PC-3 (cell line): ENCODE results near the gene RAI14. TPM values are rescaled to one million over a fixed set of nuclear protein-coding genes. Genes with fewer than 3 reads are reported as not detected.

Experiments used
- ATAC-seq: fragments of 200-7000 bp; cut with Tn5 transposase; 2 replicates; pipeline ENCODE4 v1.9.1; 2020; ENCODE audit warnings: mild to moderate bottlenecking, moderate library complexity
- BruUV-seq: library from RNA; stranded (reverse); fragments of 400-500 nt; replicated peaks from 2 replicates; lab custom pipeline; 2021; lab: Mats Ljungman, UMichigan
- CTCF ChIA-PET: fragments of 300-600 bp; sonication (Branson Sonifier 250); formaldehyde crosslinking; loops from one replicate; lab custom pipeline; 2022; ENCODE audit warnings: antibody characterized with exemption; lab: Charles Lee
- POLR2A ChIA-PET: fragments of 300-600 bp; sonication (Branson Sonifier 250); formaldehyde crosslinking; loops from one replicate; lab custom pipeline; 2022; ENCODE audit warnings: antibody characterized with exemption; ENCODE audit not compliant: unreplicated experiment; lab: Charles Lee
- DNase-seq: peaks from one replicate; pipeline ENCODE4 v3.0.0-alpha.2; 2015
- H2AFZ ChIP-seq: fragments of 300-600 bp; sonication (generic); 2 replicates; pipeline ENCODE4 v1.6.0; 2016; ENCODE audit warnings: antibody characterized with exemption, low read length
- H3F3A ChIP-seq: fragments of 300-600 bp; sonication (generic); one replicate; pipeline ENCODE4 v1.6.0; 2017; ENCODE audit warnings: antibody characterized with exemption, low read length, control low read depth, mild to moderate bottlenecking; ENCODE audit not compliant: unreplicated experiment
- H3K27ac ChIP-seq: fragments of 300-600 bp; sonication (generic); 2 replicates; pipeline ENCODE4 v1.5.1; 2016; ENCODE audit warnings: mild to moderate bottlenecking, low read length
- H3K27me3 ChIP-seq: fragments of 300-600 bp; sonication (generic); 2 replicates; pipeline ENCODE4 v1.6.1; 2016; ENCODE audit warnings: low read length, mixed read lengths
- H3K36me3 ChIP-seq: fragments of 300-600 bp; sonication (generic); 2 replicates; pipeline ENCODE4 v1.6.1; 2016; ENCODE audit warnings: low read depth, mixed run types, low read length, mixed read lengths
- H3K4me1 ChIP-seq: fragments of 300-600 bp; sonication (generic); 2 replicates; pipeline ENCODE4 v1.5.1; 2016; ENCODE audit warnings: low read length; ENCODE audit not compliant: insufficient read depth
- H3K4me2 ChIP-seq: fragments of 300-600 bp; sonication (generic); 2 replicates; pipeline ENCODE4 v1.6.0; 2016; ENCODE audit warnings: low read length
- H3K4me3 ChIP-seq: fragments of 300-600 bp; sonication (generic); 2 replicates; pipeline ENCODE4 v1.5.1; 2016; ENCODE audit warnings: mild to moderate bottlenecking, low read length, mixed read lengths
- H3K79me2 ChIP-seq: fragments of 300-600 bp; sonication (generic); 2 replicates; pipeline ENCODE4 v1.6.1; 2017; ENCODE audit warnings: low read length, mixed read lengths
- H3K9ac ChIP-seq: fragments of 300-600 bp; sonication (generic); 2 replicates; pipeline ENCODE4 v1.6.0; 2016; ENCODE audit warnings: mild to moderate bottlenecking, low read length
- H3K9me2 ChIP-seq: fragments of 300-600 bp; sonication (generic); replicated peaks from 2 replicates; pipeline ENCODE4 v1.6.1; 2016; ENCODE audit warnings: mixed run types, low read length, mixed read lengths
- H3K9me3 ChIP-seq: fragments of 300-600 bp; sonication (generic); 2 replicates; pipeline ENCODE4 v1.6.1; 2016; ENCODE audit warnings: low read length, mixed read lengths
- H4K20me1 ChIP-seq: fragments of 300-600 bp; sonication (generic); 2 replicates; pipeline ENCODE4 v1.6.1; 2016; ENCODE audit warnings: low read length, mixed read lengths
- EZH2 ChIP-seq: fragments of 300-600 bp; sonication (generic); IDR thresholded peaks from one replicate; pipeline ENCODE4 v1.6.1; 2017; ENCODE audit warnings: antibody characterized with exemption, mild to moderate bottlenecking, low read length; ENCODE audit not compliant: unreplicated experiment
- EZH2phosphoT487 ChIP-seq: fragments of 300-600 bp; sonication (generic); IDR thresholded peaks from 2 replicates; pipeline ENCODE4 v1.6.1; 2018; ENCODE audit warnings: mild to moderate bottlenecking, antibody characterized with exemption, low read length, borderline replicate concordance
- intact Hi-C: fragments of 100-400 bp; cut with micrococcal nuclease; formaldehyde crosslinking; loops from 2 replicates; pipeline ENCODE4 v1.9.0; 2023
- total RNA-seq: library from RNA; depleted of rRNA; stranded (reverse); fragments of >200 nt; gene quantifications from 2 replicates; pipeline ENCODE4 v1.2.3, GENCODE V29; 2014
- TF ChIP-seq, protein P1 (sequence below): fragments of 300-600 bp; sonication (generic); conservative IDR thresholded peaks from 2 replicates; pipeline ENCODE4 v1.5.1; 2017; ENCODE audit warnings: antibody characterized with exemption, low read depth, mild to moderate bottlenecking, low read length

Gene RAI14
- total RNA-seq, 1 experiment from 2014 or later = 73.5 TPM

DNA sequence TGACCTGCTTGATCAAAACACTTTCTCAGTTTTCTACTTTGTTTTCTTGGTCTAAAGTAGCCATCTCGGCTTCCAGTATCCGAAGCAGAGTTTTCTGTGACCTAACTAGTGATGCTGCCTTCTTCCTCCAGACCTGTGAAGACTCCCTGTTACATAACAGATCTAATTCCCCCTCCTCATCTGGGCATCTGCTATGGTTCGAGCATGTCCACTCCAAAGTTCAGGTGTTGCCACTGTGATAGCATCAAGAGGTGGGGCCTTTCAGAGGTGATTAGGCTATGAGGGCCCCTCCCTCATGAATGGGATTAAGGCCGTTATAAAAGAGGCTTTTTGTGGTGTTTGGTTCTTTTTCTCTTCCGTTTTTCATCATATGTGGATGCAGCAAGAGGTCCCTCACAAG, 203.1 kb downstream of the RAI14 start:
- H3F3A ChIP-seq = no peaks in the 10 kb centered on the region
- H3K4me1 ChIP-seq = peaks cover 6% of the 10 kb centered on the region; the same call in 1 of the 2 replicates
- ChIA-PET CTCF (no interaction called here), POLR2A (no interaction called here)
- TF ChIP-seq, protein P1, sequence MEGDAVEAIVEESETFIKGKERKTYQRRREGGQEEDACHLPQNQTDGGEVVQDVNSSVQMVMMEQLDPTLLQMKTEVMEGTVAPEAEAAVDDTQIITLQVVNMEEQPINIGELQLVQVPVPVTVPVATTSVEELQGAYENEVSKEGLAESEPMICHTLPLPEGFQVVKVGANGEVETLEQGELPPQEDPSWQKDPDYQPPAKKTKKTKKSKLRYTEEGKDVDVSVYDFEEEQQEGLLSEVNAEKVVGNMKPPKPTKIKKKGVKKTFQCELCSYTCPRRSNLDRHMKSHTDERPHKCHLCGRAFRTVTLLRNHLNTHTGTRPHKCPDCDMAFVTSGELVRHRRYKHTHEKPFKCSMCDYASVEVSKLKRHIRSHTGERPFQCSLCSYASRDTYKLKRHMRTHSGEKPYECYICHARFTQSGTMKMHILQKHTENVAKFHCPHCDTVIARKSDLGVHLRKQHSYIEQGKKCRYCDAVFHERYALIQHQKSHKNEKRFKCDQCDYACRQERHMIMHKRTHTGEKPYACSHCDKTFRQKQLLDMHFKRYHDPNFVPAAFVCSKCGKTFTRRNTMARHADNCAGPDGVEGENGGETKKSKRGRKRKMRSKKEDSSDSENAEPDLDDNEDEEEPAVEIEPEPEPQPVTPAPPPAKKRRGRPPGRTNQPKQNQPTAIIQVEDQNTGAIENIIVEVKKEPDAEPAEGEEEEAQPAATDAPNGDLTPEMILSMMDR = no peak
- TF ChIP-seq EZH2 = no peak
- TF ChIP-seq EZH2phosphoT487 = no peak
- H3K9me2 ChIP-seq = no peaks in the 10 kb centered on the region
- no peak overlapping the region for H2AFZ ChIP-seq
- H3K9ac ChIP-seq = no peak overlapping the region
- H3K9me3 ChIP-seq = no peaks in the 10 kb centered on the region
- DNase-seq (no peak), ATAC-seq (no peak)
- H4K20me1 ChIP-seq = no peaks in the 10 kb centered on the region
- no peak overlapping the region for H3K27ac ChIP-seq
- H3K4me2 ChIP-seq = no peak overlapping the region
- no peaks in the 10 kb centered on the region for H3K36me3 ChIP-seq
- no TSS peak for BruUV-seq
- H3K27me3 ChIP-seq = no peaks in the 10 kb centered on the region
- H3K79me2 ChIP-seq = no peaks in the 10 kb centered on the region
- intact Hi-C loops = no loop called here
- H3K4me3 ChIP-seq = no peak overlapping the region

DNA sequence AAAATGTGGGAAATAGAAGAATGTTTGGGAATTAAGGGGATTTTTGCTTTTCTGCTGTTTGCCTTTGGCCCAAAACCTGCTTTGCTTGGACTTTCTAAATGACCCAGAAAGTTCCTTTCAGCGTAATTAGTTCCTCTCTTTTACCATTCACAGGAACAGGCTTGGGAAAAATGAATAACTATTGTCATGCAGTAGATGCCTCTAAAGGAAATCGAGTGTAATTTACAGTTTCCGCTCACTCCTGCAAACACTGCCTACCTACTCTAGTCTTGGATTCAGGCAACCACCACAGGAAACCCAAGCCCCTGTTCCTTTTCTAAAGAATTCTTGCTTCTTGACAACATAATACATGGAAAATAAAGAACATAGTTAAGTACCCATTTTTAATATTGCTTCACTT, 207.8 kb downstream of the RAI14 start:
- Histone ChIP-seq H3K36me3 (no peaks in the 10 kb centered on the region), H3K4me3 (no peak overlapping the region), H3K27me3 (no peaks in the 10 kb centered on the region), H3K9ac (no peak overlapping the region), H3K4me1 (no peaks in the 10 kb centered on the region), H3K9me2 (no peaks in the 10 kb centered on the region), H3F3A (no peaks in the 10 kb centered on the region), H3K4me2 (no peak overlapping the region), H2AFZ (no peak overlapping the region), H3K9me3 (no peaks in the 10 kb centered on the region), H3K79me2 (no peaks in the 10 kb centered on the region), H4K20me1 (no peaks in the 10 kb centered on the region), H3K27ac (no peak overlapping the region)
- no TSS peak for BruUV-seq
- CTCF ChIA-PET = no interaction called here
- no peak for ATAC-seq
- intact Hi-C loops = no loop called here
- POLR2A ChIA-PET = no interaction called here
- TF ChIP-seq EZH2phosphoT487 (no peak), EZH2 (no peak)
- TF ChIP-seq, protein P1 = no peak
- no peak for DNase-seq

GRCh38 chr5:34865091-34865490, 209.0 kb downstream of the RAI14 start:
- ChIA-PET POLR2A (no interaction called here), CTCF (no interaction called here)
- Histone ChIP-seq H3K4me3 (no peak overlapping the region), H3K36me3 (no peaks in the 10 kb centered on the region), H3K4me1 (no peaks in the 10 kb centered on the region), H4K20me1 (no peaks in the 10 kb centered on the region), H3K9me2 (no peaks in the 10 kb centered on the region), H3K9me3 (no peaks in the 10 kb centered on the region), H3K27me3 (no peaks in the 10 kb centered on the region), H3K79me2 (no peaks in the 10 kb centered on the region), H2AFZ (no peak overlapping the region), H3F3A (no peaks in the 10 kb centered on the region), H3K27ac (no peak overlapping the region), H3K9ac (no peak overlapping the region), H3K4me2 (no peak overlapping the region)
- no peak for DNase-seq
- TF ChIP-seq EZH2phosphoT487 (no peak), EZH2 (no peak)
- TF ChIP-seq, protein P1 = no peak
- intact Hi-C loops = no loop called here
- no peak for ATAC-seq
- BruUV-seq = no TSS peak
